ENCODE data around the gene SUCLG2.

DNA sequence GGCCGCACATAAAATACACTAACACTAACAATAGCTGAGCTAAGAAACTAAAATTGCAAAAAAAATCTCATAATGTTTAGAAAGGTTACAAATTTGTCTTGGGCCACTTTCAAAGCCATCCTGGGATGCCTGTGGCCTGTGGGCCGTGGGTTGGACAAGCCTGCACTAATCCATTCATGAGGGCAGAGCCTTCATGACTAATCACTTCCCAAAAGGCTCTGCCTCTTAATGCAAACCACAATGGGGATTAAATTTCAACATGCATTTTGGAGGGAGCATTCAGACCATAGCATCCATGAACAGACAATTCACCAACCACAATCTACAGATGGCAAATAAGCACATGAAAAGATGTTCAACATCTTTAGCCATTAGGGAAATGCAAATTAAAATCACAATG, 128.2 kb downstream of the SUCLG2 start:
- TF ChIP-seq, protein P1, sequence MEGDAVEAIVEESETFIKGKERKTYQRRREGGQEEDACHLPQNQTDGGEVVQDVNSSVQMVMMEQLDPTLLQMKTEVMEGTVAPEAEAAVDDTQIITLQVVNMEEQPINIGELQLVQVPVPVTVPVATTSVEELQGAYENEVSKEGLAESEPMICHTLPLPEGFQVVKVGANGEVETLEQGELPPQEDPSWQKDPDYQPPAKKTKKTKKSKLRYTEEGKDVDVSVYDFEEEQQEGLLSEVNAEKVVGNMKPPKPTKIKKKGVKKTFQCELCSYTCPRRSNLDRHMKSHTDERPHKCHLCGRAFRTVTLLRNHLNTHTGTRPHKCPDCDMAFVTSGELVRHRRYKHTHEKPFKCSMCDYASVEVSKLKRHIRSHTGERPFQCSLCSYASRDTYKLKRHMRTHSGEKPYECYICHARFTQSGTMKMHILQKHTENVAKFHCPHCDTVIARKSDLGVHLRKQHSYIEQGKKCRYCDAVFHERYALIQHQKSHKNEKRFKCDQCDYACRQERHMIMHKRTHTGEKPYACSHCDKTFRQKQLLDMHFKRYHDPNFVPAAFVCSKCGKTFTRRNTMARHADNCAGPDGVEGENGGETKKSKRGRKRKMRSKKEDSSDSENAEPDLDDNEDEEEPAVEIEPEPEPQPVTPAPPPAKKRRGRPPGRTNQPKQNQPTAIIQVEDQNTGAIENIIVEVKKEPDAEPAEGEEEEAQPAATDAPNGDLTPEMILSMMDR (conservative IDR thresholded peaks at IDR 0.05 in 1 of 2, IDR thresholded peaks at IDR 0.05 in 1 of 2; ENCODE audit: extremely low read depth in 1 of 2, insufficient read depth in 1 of 2, low read depth in 1 of 2, low read length in 2 of 2): no peak
- no peak for TF ChIP-seq EZH2 (IDR thresholded peaks at IDR 0.05; ENCODE audit: borderline replicate concordance, low read length)
